A549 (cell line): ENCODE measurements around the gene UBAP1. TPM values are rescaled to one million over a fixed set of nuclear protein-coding genes. Genes with fewer than 3 reads are reported as not detected.

Experiments used
- ATAC-seq, 2 experiments: fragments of 200-7000 bp in 1 of 2; fragments of >200 bp in 1 of 2; cut with Nextera tagmentation in 1 of 2; cut with Tn5 transposase in 1 of 2; 3 replicates each; pipeline versions ENCODE4 v1.8.0 to v1.9.1; 2018 to 2020; ENCODE audit warnings: mild to moderate bottlenecking in 1 of 2, moderate library complexity in 1 of 2
- CTCF ChIA-PET: fragments of 300-600 bp; sonication (Branson Sonifier 250); formaldehyde crosslinking; extraction: SDS; loops from one replicate; lab custom pipeline; 2021; ENCODE audit warnings: antibody characterized with exemption, inconsistent platforms; lab: Yijun Ruan, JAX
- POLR2A ChIA-PET: fragments of 350-600 bp; formaldehyde crosslinking; extraction: SDS; loops from one replicate; lab custom pipeline; 2021; ENCODE audit warnings: antibody characterized with exemption, inconsistent platforms; lab: Yijun Ruan, JAX
- DNase-seq, 2 experiments: peaks; one replicate each; pipeline versions ENCODE4 v3.0.0 to v3.0.0-alpha.2; 2011 to 2016; ENCODE audit warnings: low read depth in 1 of 2, low spot score in 1 of 2
- FAIRE-seq: peaks from 2 replicates; lab custom pipeline; 2011; peaks lifted over from hg19 to GRCh38; lab: Jason Lieb, UNC
- H3K27ac ChIP-seq, 2 experiments: fragments of >200 bp; sonication (Bioruptor Twin); formaldehyde crosslinking; 3 replicates each; pipeline ENCODE4 v1.5.1; 2016 to 2017
- H3K4me1 ChIP-seq: fragments of >200 bp; sonication (Bioruptor Twin); formaldehyde crosslinking; 3 replicates; pipeline ENCODE4 v1.6.1; 2016
- H3K4me2 ChIP-seq: fragments of >200 bp; sonication (Bioruptor Twin); formaldehyde crosslinking; 3 replicates; pipeline ENCODE4 v1.6.1; 2016
- H3K4me3 ChIP-seq: fragments of >200 bp; sonication (Bioruptor Twin); formaldehyde crosslinking; 3 replicates; pipeline ENCODE4 v1.5.1; 2016
- H3K9me3 ChIP-seq: fragments of >200 bp; sonication (Bioruptor Twin); formaldehyde crosslinking; 3 replicates; pipeline ENCODE4 v1.6.1; 2016
- ATOH8 ChIP-seq: fragments of 250-450 bp; sonication (Bioruptor Pico); IDR thresholded peaks from 2 replicates; pipeline ENCODE4 v1.5.0; 2020; ENCODE audit warnings: low read depth, mild to moderate bottlenecking, moderate library complexity
- CBX2 ChIP-seq: fragments of 200-600 bp; sonication (generic); IDR thresholded peaks from 2 replicates; pipeline ENCODE4 v1.6.1; 2016; ENCODE audit warnings: low read depth, mild to moderate bottlenecking, borderline replicate concordance
- CTCF ChIP-seq: fragments of >200 bp; sonication (Bioruptor Twin); formaldehyde crosslinking; IDR thresholded peaks from 3 replicates; pipeline ENCODE4 v1.5.1; 2016
- ESRRA ChIP-seq: fragments of 150-350 bp; IDR thresholded peaks from 2 replicates; pipeline ENCODE4 v1.6.1; 2014; ENCODE audit warnings: mild to moderate bottlenecking, low read length, borderline replicate concordance
- FOSL2 ChIP-seq, 2 experiments: fragments of 450-650 bp in 1 of 2; fragments of >200 bp in 1 of 2; sonication (Bioruptor Twin) in 1 of 2; formaldehyde crosslinking; IDR thresholded peaks; 2 replicates each; pipeline versions ENCODE4 v1.5.0 to v1.6.1; 2016 to 2020; ENCODE audit warnings: mild to moderate bottlenecking in 1 of 2, moderate library complexity in 1 of 2
- GATA3 ChIP-seq: IDR thresholded peaks from 2 replicates; pipeline ENCODE4 v1.6.1; 2012; ENCODE audit warnings: borderline replicate concordance
- HDAC2 ChIP-seq: fragments of 200-600 bp; sonication (generic); IDR thresholded peaks from 2 replicates; pipeline ENCODE4 v1.6.1; 2016
- HES2 ChIP-seq: fragments of >200 bp; sonication (Bioruptor Twin); formaldehyde crosslinking; IDR thresholded peaks from 2 replicates; pipeline ENCODE4 v1.6.1; 2016
- JUNB ChIP-seq: fragments of >200 bp; sonication (Bioruptor Twin); formaldehyde crosslinking; IDR thresholded peaks from 2 replicates; pipeline ENCODE4 v1.6.1; 2016
- KDM1A ChIP-seq: fragments of 200-600 bp; sonication (generic); IDR thresholded peaks from 2 replicates; pipeline ENCODE4 v1.6.1; 2016; ENCODE audit warnings: low read depth, mild to moderate bottlenecking
- MAX ChIP-seq: IDR thresholded peaks from 2 replicates; pipeline ENCODE4 v1.6.1; 2012
- NPAS2 ChIP-seq: fragments of 250-450 bp; sonication (Bioruptor Pico); IDR thresholded peaks from 2 replicates; pipeline ENCODE4 v1.8.0; 2022; ENCODE audit warnings: mild to moderate bottlenecking, moderate library complexity, borderline replicate concordance
- NR3C1 ChIP-seq: fragments of >200 bp; sonication (Bioruptor Twin); formaldehyde crosslinking; IDR thresholded peaks from 3 replicates; pipeline ENCODE4 v1.6.1; 2017
- RARB ChIP-seq: fragments of 250-450 bp; sonication (Bioruptor Pico); IDR thresholded peaks from 2 replicates; pipeline ENCODE4 v1.8.0; 2021; ENCODE audit warnings: mild to moderate bottlenecking, moderate library complexity
- REST ChIP-seq: fragments of 200-600 bp; sonication (generic); IDR thresholded peaks from 2 replicates; pipeline ENCODE4 v1.6.1; 2016; ENCODE audit warnings: antibody characterized with exemption, mild to moderate bottlenecking, moderate library complexity
- TFCP2L1 ChIP-seq: fragments of 250-450 bp; sonication (Bioruptor Pico); IDR thresholded peaks from 2 replicates; pipeline ENCODE4 v1.5.0; 2021; ENCODE audit warnings: mild to moderate bottlenecking
- ZFP36 ChIP-seq: fragments of 450-650 bp; IDR thresholded peaks from 2 replicates; pipeline ENCODE4 v1.6.1; 2014; ENCODE audit warnings: borderline replicate concordance; ENCODE audit not compliant: partially characterized antibody
- WGBS: methylation state at CpG from one replicate; pipeline ENCODE4 v1.1.6; 2017; ENCODE audit errors: missing lambda C conversion rate; 5-methylcytosine and 5-hydroxymethylcytosine counted together
- polyA plus RNA-seq, 4 experiments: library from polyadenylated mRNA; depleted of rRNA in 3 of 4; stranded (reverse); fragments of >200 nt; fragmentation: RNase III in 1 of 4; extraction: RNeasy Plus Mini Kit Qiagen cat#74134 plus additional on column Dnase treatment in 1 of 4; gene quantifications; 2 replicates in 3 of 4; 3 replicates in 1 of 4; pipeline ENCODE4 v1.2.3, GENCODE V29; 2011 to 2017

UBAP1 gene
- polyA plus RNA-seq, 2 of the 4 experiments (the other 2 are of a cell fraction): 38.5 to 73.1 TPM

GRCh38 chr9:34249274-34249673, 70.4 kb downstream of the UBAP1 start:
- whole genome bisulfite sequencing: 93% methylated on average over 7 of the region's 7 CpGs
- Histone ChIP-seq H3K4me2 (no peak overlapping the region), H3K9me3 (no peaks in the 10 kb centered on the region), H3K4me3 (no peak overlapping the region), H3K4me1 (peaks cover 27% of the 10 kb centered on the region), H3K27ac (peak overlapping the region in 1 of 2 experiments; percentile 14; a peak in 2 of 6 replicates)
- no peak for TF ChIP-seq HES2
- TF ChIP-seq CBX2: no peak
- no peak for TF ChIP-seq CTCF
- ChIA-PET CTCF (interaction anchor here (0.5 to 9.1 kb wide), 7 partner anchors 21 to 176 kb away, joined by 3 to 125 read pairs (median 3); no protein-coding TSS in a partner anchor), POLR2A (interaction anchor here (0.7 kb wide), 1 partner anchor 201 kb away, joined by 3 read pairs; the partner anchor contains the start of gene UBAP2)
- no peak for DNase-seq
- FAIRE-seq: no peak
- no peak for ATAC-seq

- ChIA-PET CTCF (interaction anchor here (0.6 to 9.1 kb wide), 10 partner anchors 12 to 256 kb away, joined by 3 to 125 read pairs (median 7); no protein-coding TSS in a partner anchor), POLR2A (no interaction called here)
- DNase-seq (no peak), FAIRE-seq (no peak), ATAC-seq (no peak)
- H3K27ac ChIP-seq: no peak overlapping the region
- peaks cover 41% of the 10 kb centered on the region for H3K4me1 ChIP-seq
- no peaks in the 10 kb centered on the region for H3K9me3 ChIP-seq
- H3K4me3 ChIP-seq: no peak overlapping the region
- 63% methylated on average over 2 of the region's 2 CpGs for WGBS
- TF ChIP-seq NPAS2 (CRISPR knock-in tag) (no peak), MAX (no peak), ZFP36 (no peak), HDAC2 (no peak), ESRRA (no peak), HES2 (no peak), REST (no peak), KDM1A (no peak), FOSL2 (IDR thresholded peaks at IDR 0.05) (no peak), FOSL2 (CRISPR knock-in tag; IDR thresholded peaks at IDR 0.05) (no peak), GATA3 (no peak), ATOH8 (CRISPR knock-in tag) (no peak), JUNB (no peak), TFCP2L1 (no peak), NR3C1 (no peak), CBX2 (no peak), RARB (CRISPR knock-in tag) (no peak)
- no peak overlapping the region for H3K4me2 ChIP-seq
Measured at GRCh38 chr9:34250721-34251120, 71.9 kb downstream of the UBAP1 start.
